Measurements from ENCODE around the gene IP6K3.

The IP6K3 gene

GRCh38 chr6:33758815-33759216 lies 12.1 kb upstream of the IP6K3 start:
- no peak for DNase-seq

- no peak for DNase-seq
Observed at GRCh38 chr6:33757906-33758305, 11.2 kb upstream of the IP6K3 start.

- DNase-seq = no peak
Observed at GRCh38 chr6:33757113-33757512, 10.4 kb upstream of the IP6K3 start.

- DNase-seq = no peak
Observed at GRCh38 chr6:33756211-33756954, 9.7 kb upstream of the IP6K3 start.

GRCh38 chr6:33755070-33755869 lies 8.6 kb upstream of the IP6K3 start:
- no peak for DNase-seq

GRCh38 chr6:33754222-33754621 lies 7.5 kb upstream of the IP6K3 start:
- no peak for DNase-seq

GRCh38 chr6:33752646-33753015 lies 5.9 kb upstream of the IP6K3 start:
- no peak for DNase-seq

- DNase-seq = no peak
Observed at GRCh38 chr6:33751771-33752645, 5.3 kb upstream of the IP6K3 start.

GRCh38 chr6:33750244-33750991 lies 3.7 kb upstream of the IP6K3 start:
- DNase-seq = no peak

GRCh38 chr6:33749401-33749800 lies 2.7 kb upstream of the IP6K3 start:
- no peak for DNase-seq

GRCh38 chr6:33748841-33749240 lies 2.1 kb upstream of the IP6K3 start:
- no peak for DNase-seq

- DNase-seq = no peak
Observed at GRCh38 chr6:33747823-33748222, 1.1 kb upstream of the IP6K3 start.

GRCh38 chr6:33746036-33746600 lies 587 bp downstream of the IP6K3 start:
- DNase-seq = no peak

GRCh38 chr6:33745548-33745947 lies 1.2 kb downstream of the IP6K3 start:
- DNase-seq = no peak

GRCh38 chr6:33744895-33745546 lies 1.7 kb downstream of the IP6K3 start:
- no peak for DNase-seq

GRCh38 chr6:33744001-33744848 lies 2.5 kb downstream of the IP6K3 start:
- DNase-seq = peak; percentile 74

GRCh38 chr6:33742837-33743236 lies 3.9 kb downstream of the IP6K3 start:
- no peak for DNase-seq

GRCh38 chr6:33742092-33742491 lies 4.6 kb downstream of the IP6K3 start:
- no peak for DNase-seq

- DNase-seq = no peak
Observed at GRCh38 chr6:33740794-33741193, 5.9 kb downstream of the IP6K3 start.

GRCh38 chr6:33740204-33740608 lies 6.5 kb downstream of the IP6K3 start:
- no peak for DNase-seq

- no peak for DNase-seq
Observed at GRCh38 chr6:33739571-33739970, 7.1 kb downstream of the IP6K3 start.

Measured in activated CD4-positive, alpha-beta T cell treated with anti-CD3 and anti-CD28 coated beads, Interleukin-2, amount 50 U/mL, for 16 hours (primary cell).